Activated naive CD4-positive, alpha-beta T cell treated with anti-CD3 and anti-CD28 coated beads, Interleukin-2, amount 50 U/mL, for 24 hours (primary cell): ENCODE results near the gene TBC1D4.
A peak's percentile ranks its signal among the peaks of the same experiment; 100 is the strongest.
"Not testable (repeated sequence)": the region's sequence is repeated elsewhere in the genome, so short reads cannot be mapped to it uniquely, and the experiment has no call there.

ENCODE experiments used
- H3K27ac Mint-ChIP-seq: one replicate; pipeline ENCODE4 v1.8.0; 2021; ENCODE audit warnings: mild to moderate bottlenecking, mixed read lengths
- H3K27me3 Mint-ChIP-seq: one replicate; pipeline ENCODE4 v1.8.0; 2021; ENCODE audit warnings: mixed read lengths
- H3K36me3 Mint-ChIP-seq: one replicate; pipeline ENCODE4 v1.8.0; 2021; ENCODE audit warnings: mixed read lengths
- H3K4me1 Mint-ChIP-seq: one replicate; pipeline ENCODE4 v1.8.0; 2021; ENCODE audit warnings: mixed read lengths
- H3K4me3 Mint-ChIP-seq: one replicate; pipeline ENCODE4 v1.8.0; 2021; ENCODE audit warnings: mild to moderate bottlenecking, mixed read lengths
- H3K9me3 Mint-ChIP-seq: one replicate; pipeline ENCODE4 v1.8.0; 2021; ENCODE audit warnings: mixed read lengths

TBC1D4 gene

DNA sequence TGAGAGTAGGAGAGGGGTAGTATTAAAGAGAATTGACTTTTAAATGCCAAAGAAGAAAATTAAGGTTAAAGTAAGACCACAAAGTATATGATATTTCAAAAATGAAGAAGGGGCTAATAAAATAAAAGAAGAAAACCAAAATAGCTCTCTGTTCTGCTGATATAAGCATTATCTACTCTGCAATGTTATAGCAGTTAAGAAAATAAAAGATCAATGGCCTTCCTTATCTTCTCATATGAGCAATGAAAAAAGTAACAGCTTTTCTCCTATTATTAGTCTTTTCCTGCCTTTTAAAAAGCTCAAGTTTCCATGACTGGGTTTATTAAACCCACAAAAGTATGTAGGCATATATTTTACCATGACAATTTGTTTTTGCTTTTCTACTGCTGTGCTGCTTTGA lies 126.4 kb downstream of the TBC1D4 start:
- H3K9me3 Mint-ChIP-seq: peaks cover 6% of the 10 kb centered on the region
- H3K36me3 Mint-ChIP-seq: peaks cover 6% of the 10 kb centered on the region
- no peaks in the 10 kb centered on the region for H3K27me3 Mint-ChIP-seq
- H3K27ac Mint-ChIP-seq: no peak overlapping the region
- peaks cover 6% of the 10 kb centered on the region for H3K4me1 Mint-ChIP-seq
- H3K4me3 Mint-ChIP-seq: no peak overlapping the region

- H3K9me3 Mint-ChIP-seq: peaks cover 6% of the 10 kb centered on the region
- peaks cover 6% of the 10 kb centered on the region for H3K4me1 Mint-ChIP-seq
- no peak overlapping the region for H3K27ac Mint-ChIP-seq
- H3K4me3 Mint-ChIP-seq: no peak overlapping the region
- no peaks in the 10 kb centered on the region for H3K27me3 Mint-ChIP-seq
- H3K36me3 Mint-ChIP-seq: peaks cover 6% of the 10 kb centered on the region
Observed at GRCh38 chr13:75353781-75354193, 128.2 kb downstream of the TBC1D4 start.

DNA sequence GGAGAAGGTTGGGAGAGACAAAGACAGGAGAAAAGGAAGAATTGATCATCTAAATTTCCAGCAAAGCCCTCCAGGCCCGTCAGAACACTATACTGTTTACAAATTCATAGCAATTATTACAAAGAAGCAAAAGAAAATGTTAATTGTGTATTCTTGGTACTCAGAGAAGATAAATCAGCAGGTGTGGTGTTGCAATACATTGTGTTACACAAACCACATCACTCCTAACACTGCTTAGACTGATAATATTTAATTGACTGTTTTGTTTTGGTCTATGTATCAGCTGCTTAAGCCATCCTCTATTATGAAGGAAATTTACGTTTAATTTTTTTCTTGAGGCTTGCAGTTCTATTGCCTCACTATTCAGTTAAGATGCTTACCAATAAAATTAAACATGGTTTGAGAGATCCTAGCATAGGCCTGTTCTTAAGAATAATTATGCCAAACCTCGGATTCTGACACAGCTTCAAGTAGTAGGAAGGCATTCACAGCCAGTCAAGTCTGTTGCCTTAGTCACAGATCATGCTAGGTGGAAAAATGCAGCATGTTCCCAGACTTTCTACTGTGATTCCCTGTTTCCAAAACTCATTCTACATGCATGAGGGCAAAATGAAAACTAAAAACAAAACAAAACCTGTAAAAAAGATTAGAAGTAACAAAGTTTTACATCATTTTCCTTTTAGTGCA lies 129.2 kb downstream of the TBC1D4 start:
- Mint-ChIP-seq H3K9me3 (peaks cover 6% of the 10 kb centered on the region), H3K36me3 (peaks cover 6% of the 10 kb centered on the region), H3K4me1 (peaks cover 1% of the 10 kb centered on the region), H3K4me3 (no peak overlapping the region), H3K27ac (no peak overlapping the region), H3K27me3 (no peaks in the 10 kb centered on the region)

DNA sequence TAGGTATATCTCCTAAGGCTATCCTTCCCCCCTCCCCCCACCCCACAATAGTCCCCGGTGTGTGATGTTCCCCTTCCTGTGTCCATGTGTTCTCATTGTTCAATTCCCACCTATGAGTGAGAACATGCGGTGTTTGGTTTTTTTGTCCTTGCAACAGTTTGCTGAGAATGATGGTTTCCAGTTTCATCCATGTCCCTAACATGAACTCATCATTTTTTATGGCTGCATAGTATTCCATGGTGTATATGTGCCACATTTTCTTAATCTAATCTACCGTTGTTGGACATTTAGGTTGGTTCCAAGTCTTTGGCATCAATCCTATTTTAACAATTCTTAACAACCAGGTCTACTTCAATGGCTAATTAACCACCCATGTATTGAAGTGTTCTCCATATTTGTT lies 130.4 kb downstream of the TBC1D4 start:
- H3K9me3 Mint-ChIP-seq, H3K27me3 Mint-ChIP-seq, H3K36me3 Mint-ChIP-seq, H3K4me1 Mint-ChIP-seq, H3K4me3 Mint-ChIP-seq, H3K27ac Mint-ChIP-seq: not testable (repeated sequence)

- Mint-ChIP-seq H3K27ac (no peak overlapping the region), H3K4me3 (no peak overlapping the region), H3K36me3 (peaks cover 6% of the 10 kb centered on the region), H3K4me1 (no peaks in the 10 kb centered on the region), H3K27me3 (no peaks in the 10 kb centered on the region), H3K9me3 (peaks cover 6% of the 10 kb centered on the region)
Observed at GRCh38 chr13:75347925-75348324, 134.0 kb downstream of the TBC1D4 start.

DNA sequence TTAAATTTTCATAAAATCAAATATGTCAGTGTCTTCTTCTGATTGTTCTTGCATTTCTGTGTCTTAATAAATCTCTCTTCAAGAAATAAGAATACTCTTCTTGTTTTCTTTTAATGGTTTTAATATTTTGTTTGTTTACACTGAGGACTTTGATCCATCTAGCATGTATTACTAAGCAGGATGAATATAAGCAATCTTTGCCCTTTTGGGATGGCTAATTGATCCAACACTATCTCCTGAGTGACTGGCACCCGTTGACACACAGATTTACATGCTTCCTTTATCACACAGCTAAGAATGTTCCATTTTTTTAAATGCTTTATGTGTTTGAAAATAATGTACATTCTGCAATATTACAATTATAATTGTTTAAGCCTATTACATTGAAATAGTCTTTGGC lies 134.5 kb downstream of the TBC1D4 start:
- Mint-ChIP-seq H3K27me3 (no peaks in the 10 kb centered on the region), H3K9me3 (peaks cover 6% of the 10 kb centered on the region), H3K4me3 (no peak overlapping the region), H3K27ac (no peak overlapping the region), H3K4me1 (no peaks in the 10 kb centered on the region), H3K36me3 (peaks cover 6% of the 10 kb centered on the region)

DNA sequence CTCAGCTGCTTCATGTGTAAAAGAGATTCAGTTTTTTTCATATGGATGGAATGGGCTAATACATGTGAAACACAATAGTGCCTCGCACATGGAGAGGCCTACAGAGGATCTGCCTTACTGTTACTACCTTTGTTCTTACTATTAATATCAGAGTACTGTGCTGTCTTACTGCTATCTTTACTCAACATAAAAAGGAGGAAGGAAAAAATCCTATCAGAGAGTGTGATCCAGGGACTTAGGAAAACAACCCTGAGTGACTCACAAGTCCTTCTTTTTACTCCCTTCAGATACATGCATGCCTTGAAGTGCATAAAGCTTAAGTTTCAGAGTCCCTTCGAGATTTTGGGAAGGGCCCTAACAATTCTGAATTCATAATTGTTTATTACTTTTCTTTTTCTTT lies 136.8 kb downstream of the TBC1D4 start:
- H3K9me3 Mint-ChIP-seq: no peaks in the 10 kb centered on the region
- no peaks in the 10 kb centered on the region for H3K4me1 Mint-ChIP-seq
- no peak overlapping the region for H3K27ac Mint-ChIP-seq
- H3K4me3 Mint-ChIP-seq: no peak overlapping the region
- no peaks in the 10 kb centered on the region for H3K27me3 Mint-ChIP-seq
- H3K36me3 Mint-ChIP-seq: no peaks in the 10 kb centered on the region

GRCh38 chr13:75341028-75341427 lies 140.9 kb downstream of the TBC1D4 start:
- no peak overlapping the region for H3K4me3 Mint-ChIP-seq
- H3K36me3 Mint-ChIP-seq: peaks cover 7% of the 10 kb centered on the region
- H3K27ac Mint-ChIP-seq: no peak overlapping the region
- H3K27me3 Mint-ChIP-seq: no peaks in the 10 kb centered on the region
- H3K4me1 Mint-ChIP-seq: peaks cover 5% of the 10 kb centered on the region
- no peaks in the 10 kb centered on the region for H3K9me3 Mint-ChIP-seq

- Mint-ChIP-seq H3K36me3 (peaks cover 7% of the 10 kb centered on the region), H3K9me3 (no peaks in the 10 kb centered on the region), H3K27ac (no peak overlapping the region), H3K4me1 (peaks cover 5% of the 10 kb centered on the region), H3K4me3 (no peak overlapping the region), H3K27me3 (no peaks in the 10 kb centered on the region)
Observed at GRCh38 chr13:75339635-75340374, 142.2 kb downstream of the TBC1D4 start.

GRCh38 chr13:75334634-75335447 lies 147.1 kb downstream of the TBC1D4 start:
- Mint-ChIP-seq H3K4me3 (no peak overlapping the region), H3K4me1 (peaks cover 2% of the 10 kb centered on the region), H3K36me3 (peaks cover 5% of the 10 kb centered on the region), H3K27ac (no peak overlapping the region), H3K9me3 (no peaks in the 10 kb centered on the region), H3K27me3 (no peaks in the 10 kb centered on the region)

DNA sequence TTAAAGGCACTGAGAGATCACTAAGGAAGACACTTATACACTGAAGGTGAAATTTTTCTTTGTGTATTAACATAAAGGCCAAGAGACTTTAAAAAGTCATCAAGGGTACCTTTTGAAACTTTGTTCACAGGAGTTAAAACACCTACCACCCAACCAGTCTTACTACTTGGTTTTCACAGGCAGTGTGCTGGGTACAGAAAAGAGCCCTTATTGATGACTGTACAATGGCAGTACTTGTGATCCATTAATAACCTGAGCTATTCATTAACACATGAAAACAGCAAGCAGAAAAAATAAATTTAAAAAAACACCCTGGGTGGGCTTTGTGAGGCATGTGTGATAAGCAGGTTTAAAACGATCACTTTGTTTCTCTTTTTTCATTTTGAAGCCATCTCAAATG lies 148.9 kb downstream of the TBC1D4 start:
- H3K4me3 Mint-ChIP-seq: no peak overlapping the region
- no peaks in the 10 kb centered on the region for H3K27me3 Mint-ChIP-seq
- peaks cover 4% of the 10 kb centered on the region for H3K4me1 Mint-ChIP-seq
- H3K27ac Mint-ChIP-seq: no peak overlapping the region
- no peaks in the 10 kb centered on the region for H3K9me3 Mint-ChIP-seq
- H3K36me3 Mint-ChIP-seq: no peaks in the 10 kb centered on the region

- H3K4me3 Mint-ChIP-seq: no peak overlapping the region
- H3K4me1 Mint-ChIP-seq: peaks cover 15% of the 10 kb centered on the region
- H3K36me3 Mint-ChIP-seq: no peaks in the 10 kb centered on the region
- H3K27ac Mint-ChIP-seq: no peak overlapping the region
- H3K27me3 Mint-ChIP-seq: no peaks in the 10 kb centered on the region
- H3K9me3 Mint-ChIP-seq: no peaks in the 10 kb centered on the region
Observed at GRCh38 chr13:75331792-75332349, 150.1 kb downstream of the TBC1D4 start.

DNA sequence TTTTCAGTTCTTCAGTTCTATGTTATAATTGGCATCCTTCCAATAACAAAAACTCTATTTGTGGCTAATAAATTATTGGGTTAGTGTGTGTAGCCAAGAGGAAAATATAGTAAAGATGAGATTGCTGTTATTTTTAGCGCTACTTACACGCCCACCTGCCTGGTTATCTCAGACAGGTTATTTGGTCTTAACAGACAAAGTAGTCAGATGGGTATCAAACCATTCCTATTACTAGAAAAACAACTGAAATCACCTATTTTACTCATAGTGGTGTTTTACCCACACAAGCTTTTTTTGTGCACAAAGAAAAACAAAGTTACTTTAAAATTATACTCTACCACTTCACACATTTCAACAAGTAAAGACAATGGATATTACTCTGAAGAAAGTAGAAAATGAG lies 151.2 kb downstream of the TBC1D4 start:
- no peaks in the 10 kb centered on the region for H3K9me3 Mint-ChIP-seq
- H3K36me3 Mint-ChIP-seq: no peaks in the 10 kb centered on the region
- H3K4me3 Mint-ChIP-seq: no peak overlapping the region
- H3K27ac Mint-ChIP-seq: no peak overlapping the region
- H3K27me3 Mint-ChIP-seq: no peaks in the 10 kb centered on the region
- peaks cover 19% of the 10 kb centered on the region for H3K4me1 Mint-ChIP-seq

- H3K27ac Mint-ChIP-seq: peak overlapping the region; percentile 63
- H3K4me1 Mint-ChIP-seq: peaks cover 21% of the 10 kb centered on the region
- no peak overlapping the region for H3K4me3 Mint-ChIP-seq
- no peaks in the 10 kb centered on the region for H3K9me3 Mint-ChIP-seq
- H3K27me3 Mint-ChIP-seq: no peaks in the 10 kb centered on the region
- H3K36me3 Mint-ChIP-seq: no peaks in the 10 kb centered on the region
Observed at GRCh38 chr13:75329723-75330122, 152.2 kb downstream of the TBC1D4 start.

- Mint-ChIP-seq H3K4me3 (no peak overlapping the region), H3K27me3 (no peaks in the 10 kb centered on the region), H3K27ac (no peak overlapping the region), H3K36me3 (no peaks in the 10 kb centered on the region), H3K9me3 (no peaks in the 10 kb centered on the region), H3K4me1 (peaks cover 27% of the 10 kb centered on the region)
Observed at GRCh38 chr13:75329097-75329496, 152.9 kb downstream of the TBC1D4 start.

GRCh38 chr13:75327135-75327510 lies 154.8 kb downstream of the TBC1D4 start:
- H3K27me3 Mint-ChIP-seq: no peaks in the 10 kb centered on the region
- peak overlapping the region; percentile 88 for H3K4me3 Mint-ChIP-seq
- peak overlapping the region; percentile 96 for H3K27ac Mint-ChIP-seq
- H3K9me3 Mint-ChIP-seq: no peaks in the 10 kb centered on the region
- no peaks in the 10 kb centered on the region for H3K36me3 Mint-ChIP-seq
- peaks cover 45% of the 10 kb centered on the region for H3K4me1 Mint-ChIP-seq
